ENCODE data around the gene SLC45A3.
"Not testable (repeated sequence)": the region's sequence is repeated elsewhere in the genome, so short reads cannot be mapped to it uniquely, and the experiment has no call there.

The SLC45A3 gene

GRCh38 chr1:205680073-205680851 is at the start of gene SLC45A3:
SLC45A3 (minus strand) TSS chr1:205680509; CDS start chr1:205664656, 15,853 bp downstream.
- peak; percentile 17 for DNase-seq

- no peak for DNase-seq
Measured at GRCh38 chr1:205726619-205727125, 46.4 kb upstream of the SLC45A3 start.

GRCh38 chr1:205725514-205725913 is 45.2 kb upstream of the SLC45A3 start:
- DNase-seq, result no peak

GRCh38 chr1:205720740-205721139 is 40.4 kb upstream of the SLC45A3 start:
- DNase-seq, result not testable (repeated sequence)

GRCh38 chr1:205719762-205720161 is 39.5 kb upstream of the SLC45A3 start:
- DNase-seq, result peak; percentile 32

GRCh38 chr1:205719015-205719414 is 38.7 kb upstream of the SLC45A3 start:
- DNase-seq, result no peak

- no peak for DNase-seq
Measured at GRCh38 chr1:205716371-205717132, 36.2 kb upstream of the SLC45A3 start.

- DNase-seq, result no peak
Measured at GRCh38 chr1:205715628-205716027, 35.3 kb upstream of the SLC45A3 start.

- DNase-seq, result no peak
Measured at GRCh38 chr1:205714906-205715246, 34.6 kb upstream of the SLC45A3 start.

GRCh38 chr1:205714190-205714905 is 34.0 kb upstream of the SLC45A3 start:
- no peak for DNase-seq

- DNase-seq, result peak; percentile 78
Measured at GRCh38 chr1:205711105-205712048, 31.1 kb upstream of the SLC45A3 start.

- DNase-seq, result no peak
Measured at GRCh38 chr1:205710201-205711062, 30.1 kb upstream of the SLC45A3 start.

GRCh38 chr1:205709640-205710039 is 29.3 kb upstream of the SLC45A3 start:
- DNase-seq, result no peak

- DNase-seq, result no peak
Measured at GRCh38 chr1:205709059-205709398, 28.7 kb upstream of the SLC45A3 start.

- DNase-seq, result no peak
Measured at GRCh38 chr1:205706601-205707502, 26.5 kb upstream of the SLC45A3 start.

- DNase-seq, result no peak
Measured at GRCh38 chr1:205704903-205705302, 24.6 kb upstream of the SLC45A3 start.

- no peak for DNase-seq
Measured at GRCh38 chr1:205703072-205703471, 22.8 kb upstream of the SLC45A3 start.

- DNase-seq, result no peak
Measured at GRCh38 chr1:205701891-205702290, 21.6 kb upstream of the SLC45A3 start.

GRCh38 chr1:205701420-205701819 is 21.1 kb upstream of the SLC45A3 start:
- no peak for DNase-seq

GRCh38 chr1:205700865-205701401 is 20.6 kb upstream of the SLC45A3 start:
- DNase-seq, result no peak

All from activated CD4-positive, alpha-beta T cell treated with anti-CD3 and anti-CD28 coated beads, Interleukin-2, amount 50 U/mL, for 16 hours (primary cell).